ENCODE data around the gene UCHL3. TPM values are rescaled to one million over a fixed set of nuclear protein-coding genes. Genes with fewer than 3 reads are reported as not detected.

UCHL3 gene
- total RNA-seq, 2 experiments from 2014 or later = 16.0 to 17.7 TPM

DNA sequence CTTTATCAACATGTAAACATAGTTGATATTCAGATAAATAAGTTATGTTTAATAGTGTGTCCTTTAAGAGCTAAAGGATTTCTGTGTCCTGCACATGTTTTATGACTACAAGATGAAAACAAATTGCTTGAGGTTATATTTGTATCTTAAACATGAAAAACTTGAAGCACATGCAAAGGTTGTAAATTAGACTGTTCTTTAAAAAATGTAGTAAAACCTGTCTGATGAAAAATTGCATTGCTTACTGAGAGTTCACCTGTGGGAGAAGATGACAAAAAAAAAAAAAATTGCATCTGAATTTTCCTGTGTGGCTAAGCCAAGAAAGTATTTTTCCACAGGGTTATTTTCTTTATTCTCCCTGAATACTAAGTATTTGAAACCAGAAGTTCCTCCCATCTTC is 60.9 kb downstream of the UCHL3 start:
- no peaks in the 10 kb centered on the region for H3K9me3 Mint-ChIP-seq
- intact Hi-C loops (cut with DNase I, micrococcal nuclease) = no loop called here
- DNase-seq = no peak
- POLR2A ChIA-PET = no interaction called here
- Histone ChIP-seq H3K27me3 (ENCODE audit: control insufficient read depth in 1 of 2, insufficient read depth in 2 of 2, low read length in 2 of 2) (no peaks in the 10 kb centered on the region), H3K9me3 (ENCODE audit: control insufficient read depth in 1 of 2, insufficient read depth in 1 of 2, low read length in 2 of 2) (no peaks in the 10 kb centered on the region), H3K4me1 (ENCODE audit: insufficient read depth, low read length) (no peaks in the 10 kb centered on the region), H3K36me3 (ENCODE audit: insufficient read depth, low read length) (no peaks in the 10 kb centered on the region), H3K27ac (ENCODE audit: low read depth in 1 of 2, low read length in 2 of 2) (no peak overlapping the region), H3K4me3 (ENCODE audit: low read length) (no peak overlapping the region)
- no peak overlapping the region for H3K27ac Mint-ChIP-seq
- no peaks in the 10 kb centered on the region for H3K27me3 Mint-ChIP-seq
- peaks cover 34% of the 10 kb centered on the region for H3K36me3 Mint-ChIP-seq (ENCODE audit: low read depth)
- no peak for TF ChIP-seq CTCF (IDR thresholded peaks at IDR 0.05)
- CTCF ChIA-PET = no interaction called here
- ATAC-seq (ENCODE audit: poor library complexity) = no peak
- no peak overlapping the region for H3K4me3 Mint-ChIP-seq
- H3K4me1 Mint-ChIP-seq (ENCODE audit: low read depth) = no peaks in the 10 kb centered on the region

DNA sequence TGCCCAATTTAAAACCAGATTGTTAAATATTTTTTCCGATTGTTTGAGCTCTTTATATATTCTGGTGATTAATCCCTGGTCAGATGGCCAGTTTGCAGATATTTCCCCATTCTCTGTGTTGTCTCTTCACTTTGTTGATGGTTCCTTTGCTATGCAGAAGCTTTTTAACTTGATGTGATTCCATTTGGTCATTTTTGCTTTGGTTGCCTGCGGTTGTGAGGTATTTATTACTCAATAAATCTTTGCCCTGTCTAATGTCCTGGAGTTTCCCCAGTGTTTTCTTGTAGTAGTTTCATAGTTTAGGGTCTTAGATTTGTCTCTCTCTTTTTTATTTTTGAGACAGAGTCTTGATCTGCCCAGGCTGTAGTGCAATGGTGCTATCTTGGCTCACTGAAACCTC is 62.8 kb downstream of the UCHL3 start:
- CTCF ChIA-PET = no interaction called here
- Mint-ChIP-seq H3K4me3 (no peak overlapping the region), H3K36me3 (ENCODE audit: low read depth) (peaks cover 23% of the 10 kb centered on the region), H3K27me3 (no peaks in the 10 kb centered on the region), H3K9me3 (no peaks in the 10 kb centered on the region), H3K27ac (no peak overlapping the region), H3K4me1 (ENCODE audit: low read depth) (no peaks in the 10 kb centered on the region)
- Histone ChIP-seq H3K27me3 (ENCODE audit: control insufficient read depth in 1 of 2, insufficient read depth in 2 of 2, low read length in 2 of 2) (no peaks in the 10 kb centered on the region), H3K4me1 (ENCODE audit: insufficient read depth, low read length) (no peaks in the 10 kb centered on the region), H3K36me3 (ENCODE audit: insufficient read depth, low read length) (peaks cover 4% of the 10 kb centered on the region), H3K9me3 (ENCODE audit: control insufficient read depth in 1 of 2, insufficient read depth in 1 of 2, low read length in 2 of 2) (no peaks in the 10 kb centered on the region), H3K4me3 (ENCODE audit: low read length) (no peak overlapping the region), H3K27ac (ENCODE audit: low read depth in 1 of 2, low read length in 2 of 2) (no peak overlapping the region)
- no peak for DNase-seq
- intact Hi-C loops (cut with DNase I, micrococcal nuclease) = no loop called here
- no peak for ATAC-seq (ENCODE audit: poor library complexity)
- POLR2A ChIA-PET = no interaction called here
- no peak for TF ChIP-seq CTCF (IDR thresholded peaks at IDR 0.05)

- ATAC-seq (ENCODE audit: poor library complexity) = no peak
- Mint-ChIP-seq H3K4me1 (ENCODE audit: low read depth) (no peaks in the 10 kb centered on the region), H3K9me3 (no peaks in the 10 kb centered on the region), H3K27me3 (no peaks in the 10 kb centered on the region), H3K36me3 (ENCODE audit: low read depth) (peaks cover 12% of the 10 kb centered on the region), H3K27ac (no peak overlapping the region), H3K4me3 (no peak overlapping the region)
- ChIA-PET CTCF (no interaction called here), POLR2A (no interaction called here)
- Histone ChIP-seq H3K4me3 (ENCODE audit: low read length) (no peak overlapping the region), H3K4me1 (ENCODE audit: insufficient read depth, low read length) (no peaks in the 10 kb centered on the region), H3K36me3 (ENCODE audit: insufficient read depth, low read length) (peaks cover 6% of the 10 kb centered on the region), H3K27ac (ENCODE audit: low read depth in 1 of 2, low read length in 2 of 2) (no peak overlapping the region), H3K9me3 (ENCODE audit: control insufficient read depth in 1 of 2, insufficient read depth in 1 of 2, low read length in 2 of 2) (no peaks in the 10 kb centered on the region), H3K27me3 (ENCODE audit: control insufficient read depth in 1 of 2, insufficient read depth in 2 of 2, low read length in 2 of 2) (no peaks in the 10 kb centered on the region)
- intact Hi-C loops (cut with DNase I, micrococcal nuclease) = no loop called here
- DNase-seq = no peak
- no peak for TF ChIP-seq CTCF (IDR thresholded peaks at IDR 0.05)
Observed at GRCh38 chr13:75617230-75617629, 67.6 kb downstream of the UCHL3 start.
